MM.1S (cell line): ENCODE measurements around the gene REN.

Experiments
- EZH2phosphoT487 ChIP-seq: fragments of 300-600 bp; sonication (generic); IDR thresholded peaks from 2 replicates; pipeline ENCODE4 v1.6.1; 2018; ENCODE audit warnings: antibody characterized with exemption, low read length
- TF ChIP-seq, protein P1 (sequence below): fragments of 300-600 bp; sonication (generic); IDR thresholded peaks from 2 replicates; pipeline ENCODE4 v1.5.1; 2016; ENCODE audit warnings: antibody characterized with exemption, low read length, mixed read lengths

DNA sequence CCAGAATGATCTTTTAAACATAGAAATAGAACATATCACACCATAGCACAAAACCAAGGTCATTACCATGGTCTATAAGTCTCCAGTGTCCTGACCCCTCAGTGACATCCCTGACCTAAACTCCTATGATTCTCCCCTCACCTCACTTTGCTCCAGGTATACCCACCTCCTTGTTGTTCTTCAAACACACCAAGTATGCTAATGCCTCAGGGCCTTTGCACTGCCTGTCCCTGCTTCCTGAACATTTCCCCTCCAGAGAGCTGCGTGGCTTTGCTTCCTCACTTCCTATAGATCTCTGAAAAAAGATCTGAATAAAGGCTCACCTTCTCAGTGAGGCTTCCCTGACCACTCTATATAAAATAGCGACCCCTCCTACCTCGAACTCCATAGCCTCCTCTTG lies 46.6 kb upstream of the REN start:
- TF ChIP-seq, protein P1, sequence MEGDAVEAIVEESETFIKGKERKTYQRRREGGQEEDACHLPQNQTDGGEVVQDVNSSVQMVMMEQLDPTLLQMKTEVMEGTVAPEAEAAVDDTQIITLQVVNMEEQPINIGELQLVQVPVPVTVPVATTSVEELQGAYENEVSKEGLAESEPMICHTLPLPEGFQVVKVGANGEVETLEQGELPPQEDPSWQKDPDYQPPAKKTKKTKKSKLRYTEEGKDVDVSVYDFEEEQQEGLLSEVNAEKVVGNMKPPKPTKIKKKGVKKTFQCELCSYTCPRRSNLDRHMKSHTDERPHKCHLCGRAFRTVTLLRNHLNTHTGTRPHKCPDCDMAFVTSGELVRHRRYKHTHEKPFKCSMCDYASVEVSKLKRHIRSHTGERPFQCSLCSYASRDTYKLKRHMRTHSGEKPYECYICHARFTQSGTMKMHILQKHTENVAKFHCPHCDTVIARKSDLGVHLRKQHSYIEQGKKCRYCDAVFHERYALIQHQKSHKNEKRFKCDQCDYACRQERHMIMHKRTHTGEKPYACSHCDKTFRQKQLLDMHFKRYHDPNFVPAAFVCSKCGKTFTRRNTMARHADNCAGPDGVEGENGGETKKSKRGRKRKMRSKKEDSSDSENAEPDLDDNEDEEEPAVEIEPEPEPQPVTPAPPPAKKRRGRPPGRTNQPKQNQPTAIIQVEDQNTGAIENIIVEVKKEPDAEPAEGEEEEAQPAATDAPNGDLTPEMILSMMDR, result no peak
- TF ChIP-seq EZH2phosphoT487, result no peak
